ENCODE measurements around the gene SRRM4.

SRRM4 gene

GRCh38 chr12:119157528-119157927, 176.2 kb downstream of the SRRM4 start:
- Histone ChIP-seq H3K27ac (ENCODE audit: insufficient read depth, low read length, poor library complexity, severe bottlenecking) (no peak overlapping the region), H3K4me1 (ENCODE audit: control insufficient read depth, insufficient read depth, low read length, poor library complexity, severe bottlenecking) (no peaks in the 10 kb centered on the region), H3K9me3 (ENCODE audit: control insufficient read depth, low read length) (no peaks in the 10 kb centered on the region), H3K36me3 (ENCODE audit: control insufficient read depth, insufficient read depth, low read length) (no peaks in the 10 kb centered on the region), H3K27me3 (replicated peaks; ENCODE audit: control insufficient read depth, insufficient read depth, low read length, poor library complexity, severe bottlenecking) (no peaks in the 10 kb centered on the region), H3K4me3 (ENCODE audit: insufficient read depth, low read depth, low read length, poor library complexity, severe bottlenecking) (no peak overlapping the region)
- no peak for DNase-seq

DNA sequence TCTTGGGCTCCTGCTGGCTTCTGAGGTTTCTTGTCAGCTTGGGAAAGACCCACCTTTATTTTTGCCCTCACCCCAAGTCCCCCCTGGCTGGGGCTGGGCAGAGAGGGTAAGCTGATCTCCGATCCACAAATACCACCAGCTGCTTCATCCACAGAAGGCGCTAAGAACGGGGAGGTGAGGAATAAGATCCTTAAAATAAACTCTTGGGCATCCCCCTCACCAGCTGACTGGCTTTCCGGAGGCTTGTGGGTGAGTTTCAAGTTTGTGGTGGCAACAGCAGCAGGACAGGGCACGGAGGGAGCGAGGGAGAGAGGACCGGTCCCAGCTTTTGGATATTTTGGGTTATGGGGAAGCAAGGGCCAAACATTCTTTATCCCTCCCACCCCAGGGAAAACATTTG, 176.6 kb downstream of the SRRM4 start:
- H3K27me3 ChIP-seq (replicated peaks; ENCODE audit: control insufficient read depth, insufficient read depth, low read length, poor library complexity, severe bottlenecking), result no peaks in the 10 kb centered on the region
- no peaks in the 10 kb centered on the region for H3K4me1 ChIP-seq (ENCODE audit: control insufficient read depth, insufficient read depth, low read length, poor library complexity, severe bottlenecking)
- no peak overlapping the region for H3K27ac ChIP-seq (ENCODE audit: insufficient read depth, low read length, poor library complexity, severe bottlenecking)
- H3K36me3 ChIP-seq (ENCODE audit: control insufficient read depth, insufficient read depth, low read length), result no peaks in the 10 kb centered on the region
- H3K9me3 ChIP-seq (ENCODE audit: control insufficient read depth, low read length), result no peaks in the 10 kb centered on the region
- no peak overlapping the region for H3K4me3 ChIP-seq (ENCODE audit: insufficient read depth, low read depth, low read length, poor library complexity, severe bottlenecking)
- DNase-seq, result no peak

- H3K9me3 ChIP-seq (ENCODE audit: control insufficient read depth, low read length), result no peaks in the 10 kb centered on the region
- H3K4me1 ChIP-seq (ENCODE audit: control insufficient read depth, insufficient read depth, low read length, poor library complexity, severe bottlenecking), result no peaks in the 10 kb centered on the region
These were observed 177.1 kb downstream of the SRRM4 start for GRCh38 chr12:119158402-119158801.

DNA sequence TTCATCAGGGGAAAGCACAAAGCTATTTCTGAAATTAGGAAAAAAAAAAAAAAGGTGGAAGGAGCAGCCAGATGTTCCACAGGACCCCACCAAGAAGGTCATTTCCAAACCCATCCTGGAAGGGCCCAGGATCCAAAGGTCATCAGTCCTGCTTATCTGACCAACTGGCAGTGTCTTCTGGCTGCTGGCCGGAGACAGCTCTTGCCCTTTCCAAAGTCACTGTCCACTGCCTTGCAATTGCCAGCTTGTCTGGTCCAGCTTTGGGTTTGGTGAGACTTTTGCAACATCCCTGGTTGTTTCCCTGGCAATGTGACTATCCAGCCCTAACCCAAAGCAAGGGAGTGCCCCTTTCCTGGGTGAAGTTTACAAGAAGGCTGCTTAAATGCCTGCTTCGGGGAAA, 178.5 kb downstream of the SRRM4 start:
- DNase-seq, result no peak
- Histone ChIP-seq H3K36me3 (ENCODE audit: control insufficient read depth, insufficient read depth, low read length) (no peaks in the 10 kb centered on the region), H3K27me3 (replicated peaks; ENCODE audit: control insufficient read depth, insufficient read depth, low read length, poor library complexity, severe bottlenecking) (no peaks in the 10 kb centered on the region), H3K4me3 (ENCODE audit: insufficient read depth, low read depth, low read length, poor library complexity, severe bottlenecking) (no peak overlapping the region), H3K27ac (ENCODE audit: insufficient read depth, low read length, poor library complexity, severe bottlenecking) (no peak overlapping the region), H3K4me1 (ENCODE audit: control insufficient read depth, insufficient read depth, low read length, poor library complexity, severe bottlenecking) (no peaks in the 10 kb centered on the region), H3K9me3 (ENCODE audit: control insufficient read depth, low read length) (no peaks in the 10 kb centered on the region)

More at GRCh38 chr12:119158402-119158801, 177.1 kb downstream of the SRRM4 start:
- no peaks in the 10 kb centered on the region for H3K36me3 ChIP-seq (ENCODE audit: control insufficient read depth, insufficient read depth, low read length)
- no peak overlapping the region for H3K27ac ChIP-seq (ENCODE audit: insufficient read depth, low read length, poor library complexity, severe bottlenecking)
- DNase-seq, result no peak
- H3K4me3 ChIP-seq (ENCODE audit: insufficient read depth, low read depth, low read length, poor library complexity, severe bottlenecking), result no peak overlapping the region
- no peaks in the 10 kb centered on the region for H3K27me3 ChIP-seq (replicated peaks; ENCODE audit: control insufficient read depth, insufficient read depth, low read length, poor library complexity, severe bottlenecking)

DNA sequence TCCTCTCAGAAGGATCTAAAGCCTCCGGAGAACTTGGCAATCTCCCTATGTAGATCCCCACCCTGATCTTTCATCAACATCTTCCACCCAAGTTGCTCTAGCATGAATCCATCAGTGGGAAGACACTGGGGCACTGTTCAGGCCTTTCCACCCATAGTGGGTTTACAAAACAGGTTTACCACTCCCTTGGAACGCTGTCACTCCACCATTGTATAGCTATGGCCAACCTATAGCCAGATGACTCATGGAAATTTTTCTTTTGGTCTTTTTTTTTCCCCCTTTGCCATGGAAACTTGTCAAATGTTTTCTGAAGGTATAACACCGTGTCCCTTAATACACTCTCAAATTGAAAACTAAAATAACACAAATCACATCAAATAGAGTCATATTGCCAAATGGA, 186.6 kb downstream of the SRRM4 start:
- Histone ChIP-seq H3K27me3 (replicated peaks; ENCODE audit: control insufficient read depth, insufficient read depth, low read length, poor library complexity, severe bottlenecking) (no peaks in the 10 kb centered on the region), H3K9me3 (ENCODE audit: control insufficient read depth, low read length) (no peaks in the 10 kb centered on the region), H3K4me1 (ENCODE audit: control insufficient read depth, insufficient read depth, low read length, poor library complexity, severe bottlenecking) (no peaks in the 10 kb centered on the region), H3K36me3 (ENCODE audit: control insufficient read depth, insufficient read depth, low read length) (no peaks in the 10 kb centered on the region), H3K27ac (ENCODE audit: insufficient read depth, low read length, poor library complexity, severe bottlenecking) (no peak overlapping the region), H3K4me3 (ENCODE audit: insufficient read depth, low read depth, low read length, poor library complexity, severe bottlenecking) (no peak overlapping the region)
- no peak for DNase-seq

DNA sequence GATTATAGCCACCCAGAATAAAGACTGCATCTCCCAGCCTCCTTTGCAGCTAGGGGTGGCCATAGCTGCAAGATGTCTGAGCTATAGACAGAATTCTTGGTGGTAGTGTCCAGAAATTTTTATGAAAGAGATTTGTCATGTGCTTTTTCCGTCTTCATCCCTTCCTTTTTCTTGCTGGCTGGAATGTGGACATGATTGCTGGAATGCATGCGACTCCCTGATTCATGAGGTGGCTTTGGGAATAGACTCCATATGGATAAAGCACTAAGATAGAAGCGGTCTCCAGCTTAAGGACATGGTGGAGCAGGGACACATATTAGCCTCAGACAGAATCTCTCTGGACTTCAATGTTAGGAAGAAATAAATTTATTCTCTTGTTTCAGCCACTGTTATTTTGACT, 187.4 kb downstream of the SRRM4 start:
- H3K27me3 ChIP-seq (replicated peaks; ENCODE audit: control insufficient read depth, insufficient read depth, low read length, poor library complexity, severe bottlenecking), result no peaks in the 10 kb centered on the region

GRCh38 chr12:119169150-119169549, 187.8 kb downstream of the SRRM4 start:
- no peaks in the 10 kb centered on the region for H3K27me3 ChIP-seq (replicated peaks; ENCODE audit: control insufficient read depth, insufficient read depth, low read length, poor library complexity, severe bottlenecking)
- no peak overlapping the region for H3K27ac ChIP-seq (ENCODE audit: insufficient read depth, low read length, poor library complexity, severe bottlenecking)
- no peaks in the 10 kb centered on the region for H3K4me1 ChIP-seq (ENCODE audit: control insufficient read depth, insufficient read depth, low read length, poor library complexity, severe bottlenecking)
- H3K9me3 ChIP-seq (ENCODE audit: control insufficient read depth, low read length), result no peaks in the 10 kb centered on the region
- H3K36me3 ChIP-seq (ENCODE audit: control insufficient read depth, insufficient read depth, low read length), result no peaks in the 10 kb centered on the region
- no peak overlapping the region for H3K4me3 ChIP-seq (ENCODE audit: insufficient read depth, low read depth, low read length, poor library complexity, severe bottlenecking)
- no peak for DNase-seq

More for the DNA sequence above, 187.4 kb downstream of the SRRM4 start:
- DNase-seq, result no peak
- H3K4me1 ChIP-seq (ENCODE audit: control insufficient read depth, insufficient read depth, low read length, poor library complexity, severe bottlenecking), result no peaks in the 10 kb centered on the region
- no peak overlapping the region for H3K4me3 ChIP-seq (ENCODE audit: insufficient read depth, low read depth, low read length, poor library complexity, severe bottlenecking)
- H3K27ac ChIP-seq (ENCODE audit: insufficient read depth, low read length, poor library complexity, severe bottlenecking), result no peak overlapping the region
- H3K36me3 ChIP-seq (ENCODE audit: control insufficient read depth, insufficient read depth, low read length), result no peaks in the 10 kb centered on the region
- no peaks in the 10 kb centered on the region for H3K9me3 ChIP-seq (ENCODE audit: control insufficient read depth, low read length)

- Histone ChIP-seq H3K9me3 (ENCODE audit: control insufficient read depth, low read length) (no peaks in the 10 kb centered on the region), H3K36me3 (ENCODE audit: control insufficient read depth, insufficient read depth, low read length) (no peaks in the 10 kb centered on the region), H3K4me3 (ENCODE audit: insufficient read depth, low read depth, low read length, poor library complexity, severe bottlenecking) (no peak overlapping the region), H3K4me1 (ENCODE audit: control insufficient read depth, insufficient read depth, low read length, poor library complexity, severe bottlenecking) (no peaks in the 10 kb centered on the region), H3K27ac (ENCODE audit: insufficient read depth, low read length, poor library complexity, severe bottlenecking) (no peak overlapping the region), H3K27me3 (replicated peaks; ENCODE audit: control insufficient read depth, insufficient read depth, low read length, poor library complexity, severe bottlenecking) (no peaks in the 10 kb centered on the region)
- DNase-seq, result no peak
These were observed 189.9 kb downstream of the SRRM4 start for GRCh38 chr12:119171291-119171690.

DNA sequence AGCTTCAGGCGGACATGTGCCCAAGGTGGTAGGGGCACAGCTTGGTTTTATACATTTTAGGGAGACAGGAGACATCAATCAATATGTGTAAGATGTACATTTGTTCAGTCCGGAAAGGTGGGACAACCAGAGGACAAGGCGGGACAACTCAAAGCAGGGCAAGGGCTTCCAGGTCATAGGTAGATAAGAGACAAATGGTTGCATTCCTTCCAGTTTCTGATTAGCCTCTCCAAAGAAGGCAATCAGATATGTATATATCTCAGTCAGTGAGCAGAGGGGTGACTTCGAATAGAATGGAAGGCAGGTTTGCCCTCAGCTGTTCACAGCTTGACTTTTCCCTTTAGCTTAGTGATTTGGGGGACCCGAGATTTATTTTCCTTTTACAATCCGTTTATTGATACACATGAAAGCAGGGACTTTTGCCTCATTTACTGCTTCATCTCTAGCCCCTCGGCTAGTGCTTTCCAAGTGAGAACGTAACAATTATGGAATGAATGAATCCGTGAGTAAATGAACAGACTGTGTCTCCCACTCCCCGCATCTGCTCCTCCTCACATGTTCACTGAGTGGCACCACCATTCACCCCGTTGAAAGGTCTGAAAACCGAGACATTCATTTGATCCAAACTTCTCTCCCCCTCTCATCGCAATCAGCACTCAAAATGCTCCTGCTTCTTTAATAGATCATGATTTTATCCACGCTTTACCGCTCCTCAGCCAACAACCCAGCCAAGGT, 190.5 kb downstream of the SRRM4 start:
- Histone ChIP-seq H3K27me3 (replicated peaks; ENCODE audit: control insufficient read depth, insufficient read depth, low read length, poor library complexity, severe bottlenecking) (no peaks in the 10 kb centered on the region), H3K36me3 (ENCODE audit: control insufficient read depth, insufficient read depth, low read length) (no peaks in the 10 kb centered on the region), H3K9me3 (ENCODE audit: control insufficient read depth, low read length) (no peaks in the 10 kb centered on the region), H3K27ac (ENCODE audit: insufficient read depth, low read length, poor library complexity, severe bottlenecking) (no peak overlapping the region), H3K4me1 (ENCODE audit: control insufficient read depth, insufficient read depth, low read length, poor library complexity, severe bottlenecking) (no peaks in the 10 kb centered on the region), H3K4me3 (ENCODE audit: insufficient read depth, low read depth, low read length, poor library complexity, severe bottlenecking) (no peak overlapping the region)
- no peak for DNase-seq

DNA sequence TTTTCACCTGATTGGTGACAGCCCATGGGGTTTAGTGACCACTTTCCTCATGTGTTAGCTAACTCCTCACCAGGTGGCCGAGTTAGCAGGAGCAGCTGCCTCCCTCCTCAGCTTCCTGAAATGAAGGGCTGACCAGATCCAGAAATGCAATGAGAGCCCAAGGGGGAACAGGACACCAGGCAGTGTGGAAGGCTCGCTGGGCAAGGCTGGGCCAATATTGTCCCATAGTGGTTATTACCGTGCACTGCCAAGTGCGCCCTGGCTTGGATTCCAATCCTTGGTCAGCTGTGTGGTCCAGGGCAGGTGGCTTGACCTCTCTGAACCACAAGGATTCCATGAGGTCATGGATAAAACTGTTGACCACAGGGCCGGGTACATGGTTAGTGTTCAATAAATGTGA, 193.7 kb downstream of the SRRM4 start:
- H3K27ac ChIP-seq (ENCODE audit: insufficient read depth, low read length, poor library complexity, severe bottlenecking), result no peak overlapping the region
- no peaks in the 10 kb centered on the region for H3K36me3 ChIP-seq (ENCODE audit: control insufficient read depth, insufficient read depth, low read length)
- H3K27me3 ChIP-seq (replicated peaks; ENCODE audit: control insufficient read depth, insufficient read depth, low read length, poor library complexity, severe bottlenecking), result no peaks in the 10 kb centered on the region
- no peaks in the 10 kb centered on the region for H3K9me3 ChIP-seq (ENCODE audit: control insufficient read depth, low read length)
- no peak for DNase-seq
- no peaks in the 10 kb centered on the region for H3K4me1 ChIP-seq (ENCODE audit: control insufficient read depth, insufficient read depth, low read length, poor library complexity, severe bottlenecking)
- H3K4me3 ChIP-seq (ENCODE audit: insufficient read depth, low read depth, low read length, poor library complexity, severe bottlenecking), result no peak overlapping the region

Measured in effector memory CD4-positive, alpha-beta T cell (primary cell).